Ovary (tissue), 9 donors: ENCODE data around the gene TNFRSF1A. TPM values are rescaled to one million over a fixed set of nuclear protein-coding genes. Genes with fewer than 3 reads are reported as not detected.
A peak's percentile ranks its signal among the peaks of the same experiment; 100 is the strongest.
"Not testable (repeated sequence)": the region's sequence is repeated elsewhere in the genome, so short reads cannot be mapped to it uniquely, and the experiment has no call there.

Source experiments
- DNase-seq, 5 donors: peaks; one replicate each; pipeline ENCODE4 v3.0.0-alpha.2; 2019 to 2020
- H3K27ac ChIP-seq, 2 donors: fragments of 200-600 bp; one replicate each; pipeline versions ENCODE4 v1.5.1 to v1.8.0; 2019 to 2022
- H3K27me3 ChIP-seq: fragments of 200-600 bp; one replicate; pipeline ENCODE4 v1.8.0; 2022
- H3K36me3 ChIP-seq: fragments of 200-600 bp; sonication (generic); one replicate; pipeline ENCODE4 v1.5.1; 2019
- H3K4me1 ChIP-seq: one replicate; pipeline ENCODE4 v1.8.1; 2013; ENCODE audit warnings: mild to moderate bottlenecking, moderate library complexity; ENCODE audit not compliant: insufficient read depth
- H3K4me3 ChIP-seq: fragments of 200-600 bp; sonication (generic); one replicate; pipeline ENCODE4 v1.5.1; 2017
- H3K9me3 ChIP-seq, 2 donors: fragments of 200-600 bp in 1 of 2; sonication (generic) in 1 of 2; one replicate each; pipeline versions ENCODE4 v1.5.1 to v1.8.1; 2013 to 2019; ENCODE audit warnings: mild to moderate bottlenecking in 1 of 2, moderate library complexity in 1 of 2
- EP300 ChIP-seq: sonication (generic); formaldehyde crosslinking; IDR thresholded peaks from one replicate; pipeline ENCODE4 v1.6.1; 2017; ENCODE audit warnings: antibody characterized with exemption
- POLR2A ChIP-seq: fragments of 450-650 bp; IDR thresholded peaks from one replicate; pipeline ENCODE4 v1.6.1; 2017; ENCODE audit warnings: antibody characterized with exemption, mild to moderate bottlenecking, moderate library complexity
- WGBS, 3 donors: extraction: QIAGEN DNeasy Blood & Tissue Kit in 1 of 3; methylation state at CpG; one replicate each; pipeline versions ENCODE4 v1.1.5 to v1.1.7; 2013 to 2017; 5-methylcytosine and 5-hydroxymethylcytosine counted together
- intact Hi-C, 4 donors: fragments of 100-400 bp; cut with DNase I; formaldehyde crosslinking; loops; one replicate each; pipeline versions ENCODE4 v1.11.0 to v1.15.1; 2022 to 2023
- polyA plus RNA-seq, 2 donors: library from polyadenylated mRNA; stranded (reverse); fragments of 200-250 nt in 1 of 2; fragments of 350-450 nt in 1 of 2; fragmentation: Illumina TruSeq in 1 of 2; extraction: RNeasy Lipid Tissue Mini Kit (QIAGEN cat#74804) in 1 of 2; gene quantifications; one replicate each; pipeline ENCODE4 v1.2.3, GENCODE V29; 2013 to 2014
- total RNA-seq, 7 donors: library from RNA; depleted of rRNA in 2 of 7; stranded (reverse); fragments of >200 nt in 2 of 7; fragmentation: NEBNext Ultra II Directional in 3 of 7; extraction: Animal tissue kit (Norgen Biotek cat#: 25700) in 3 of 7; gene quantifications; one replicate each; pipeline versions ENCODE4 v1.1.0 to v1.2.4, GENCODE V29; 2016 to 2023
- TF ChIP-seq, protein P1 (sequence below), 3 donors: fragments of 450-650 bp in 2 of 3; fragments of 200-600 bp in 1 of 3; IDR thresholded peaks; one replicate each; pipeline versions ENCODE4 v1.5.1 to v1.8.0; 2016 to 2022; ENCODE audit warnings: antibody characterized with exemption in 3 of 3, mild to moderate bottlenecking in 1 of 3
- donor health status: DM: no; HTN: no; CAD: no; lungs with moderate emphysema.
- donor health status: DM: no; HTN: no; CAD: no.
- donor health status: Bipolar disorder and iron deficiency.
- donor health status: DM: yes; HTN: yes; CAD: no.
- donor health status: DM: no; HTN: no; CAD: no.
- donor health status: DM: yes; HTN: yes; CAD: no.

TNFRSF1A gene
- total and polyA plus RNA-seq, 9 donors, result 92.8 to 274 (median 179) TPM

DNA sequence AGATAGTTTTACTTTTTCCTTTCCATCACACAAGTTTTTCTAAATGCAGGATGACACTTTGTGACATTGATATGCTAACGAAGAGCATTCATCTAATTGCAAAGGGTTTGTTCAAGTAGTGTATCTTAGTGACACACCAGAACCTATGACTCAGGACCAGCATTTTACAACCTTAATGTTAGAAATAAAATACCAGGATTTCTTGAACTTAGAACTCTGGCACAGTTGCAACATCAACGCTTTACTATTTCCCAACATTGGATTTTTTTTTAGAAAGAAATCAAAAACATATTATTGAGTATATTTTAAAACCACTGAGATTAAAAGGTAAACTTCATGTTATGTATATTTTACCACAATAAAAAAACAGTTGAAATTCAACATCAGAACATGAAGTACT is 49.3 kb downstream of the TNFRSF1A start:
- H3K27me3 ChIP-seq, result no peaks in the 10 kb centered on the region
- no peak for DNase-seq
- no peak for TF ChIP-seq EP300
- TF ChIP-seq, protein P1, sequence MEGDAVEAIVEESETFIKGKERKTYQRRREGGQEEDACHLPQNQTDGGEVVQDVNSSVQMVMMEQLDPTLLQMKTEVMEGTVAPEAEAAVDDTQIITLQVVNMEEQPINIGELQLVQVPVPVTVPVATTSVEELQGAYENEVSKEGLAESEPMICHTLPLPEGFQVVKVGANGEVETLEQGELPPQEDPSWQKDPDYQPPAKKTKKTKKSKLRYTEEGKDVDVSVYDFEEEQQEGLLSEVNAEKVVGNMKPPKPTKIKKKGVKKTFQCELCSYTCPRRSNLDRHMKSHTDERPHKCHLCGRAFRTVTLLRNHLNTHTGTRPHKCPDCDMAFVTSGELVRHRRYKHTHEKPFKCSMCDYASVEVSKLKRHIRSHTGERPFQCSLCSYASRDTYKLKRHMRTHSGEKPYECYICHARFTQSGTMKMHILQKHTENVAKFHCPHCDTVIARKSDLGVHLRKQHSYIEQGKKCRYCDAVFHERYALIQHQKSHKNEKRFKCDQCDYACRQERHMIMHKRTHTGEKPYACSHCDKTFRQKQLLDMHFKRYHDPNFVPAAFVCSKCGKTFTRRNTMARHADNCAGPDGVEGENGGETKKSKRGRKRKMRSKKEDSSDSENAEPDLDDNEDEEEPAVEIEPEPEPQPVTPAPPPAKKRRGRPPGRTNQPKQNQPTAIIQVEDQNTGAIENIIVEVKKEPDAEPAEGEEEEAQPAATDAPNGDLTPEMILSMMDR (IDR thresholded peaks at IDR 0.05), result no peak
- TF ChIP-seq POLR2A, result no peak
- H3K4me3 ChIP-seq, result no peak overlapping the region
- H3K9me3 ChIP-seq, result no peaks in the 10 kb centered on the region
- intact Hi-C loops, result no loop called here
- no peaks in the 10 kb centered on the region for H3K36me3 ChIP-seq
- H3K27ac ChIP-seq, result no peak overlapping the region
- WGBS, 3 donors, result 21 to 36% (median 25%) methylated on average over 2 of the region's 2 CpGs
- H3K4me1 ChIP-seq, result no peaks in the 10 kb centered on the region

DNA sequence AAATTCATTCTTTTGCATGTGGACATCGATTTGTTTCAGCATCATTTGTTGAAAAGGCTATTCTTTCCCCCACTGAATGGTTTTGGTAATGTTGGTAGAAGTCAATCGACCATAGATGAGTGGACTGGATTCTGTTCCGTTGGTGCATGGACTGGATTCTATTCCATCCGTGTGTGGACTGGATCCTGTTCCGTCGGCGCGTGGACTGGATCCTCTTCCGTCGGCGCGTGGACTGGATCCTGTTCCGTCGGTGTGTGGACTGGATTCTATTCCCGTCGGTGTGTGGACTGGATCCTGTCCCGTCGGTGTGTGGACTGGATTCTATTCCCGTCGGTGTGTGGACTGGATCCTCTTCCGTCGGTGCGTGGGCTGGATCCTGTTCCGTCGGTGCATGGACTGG is 52.0 kb downstream of the TNFRSF1A start:
- not testable (repeated sequence) for DNase-seq, H3K4me1 ChIP-seq, H3K9me3 ChIP-seq, H3K27ac ChIP-seq, H3K4me3 ChIP-seq, H3K36me3 ChIP-seq, H3K27me3 ChIP-seq
- intact Hi-C loops, result loop anchor here in 2 of 4 donors (5.0 to 10.0 kb wide), 3 partner anchors 223 to 295 kb away; no protein-coding TSS in a partner anchor
- WGBS, 3 donors, result 94 to 97% (median 96%) methylated on average over 14 to 19 of the region's 25 CpGs

DNA sequence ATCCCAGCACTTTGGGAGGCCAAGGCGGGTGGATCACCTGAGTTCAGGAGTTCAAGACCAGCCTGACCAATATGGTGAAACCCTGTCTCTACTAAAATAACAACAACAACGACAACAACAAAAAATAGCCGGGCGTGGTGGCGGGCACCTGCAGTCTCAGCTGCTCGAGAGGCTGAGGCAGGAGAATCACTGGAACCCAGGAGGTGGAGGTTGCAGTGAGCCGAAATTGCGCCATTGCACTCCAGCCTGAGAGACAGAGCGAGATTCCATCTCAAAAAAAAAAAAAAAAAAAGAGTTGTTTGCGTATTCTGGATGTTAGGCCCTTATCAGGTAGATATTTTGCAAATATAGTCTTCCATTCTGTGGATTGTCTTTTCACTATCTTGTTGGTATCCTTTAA is 52.8 kb downstream of the TNFRSF1A start:
- not testable (repeated sequence) for H3K36me3 ChIP-seq, H3K4me3 ChIP-seq, H3K9me3 ChIP-seq, H3K4me1 ChIP-seq, DNase-seq, H3K27ac ChIP-seq, H3K27me3 ChIP-seq
- 94 to 97% (median 95%) methylated on average over 10 of the region's 10 CpGs for WGBS, 3 donors
- intact Hi-C loops, result loop anchor here in 2 of 4 donors (5.0 to 10.0 kb wide), 3 partner anchors 222 to 294 kb away; no protein-coding TSS in a partner anchor

DNA sequence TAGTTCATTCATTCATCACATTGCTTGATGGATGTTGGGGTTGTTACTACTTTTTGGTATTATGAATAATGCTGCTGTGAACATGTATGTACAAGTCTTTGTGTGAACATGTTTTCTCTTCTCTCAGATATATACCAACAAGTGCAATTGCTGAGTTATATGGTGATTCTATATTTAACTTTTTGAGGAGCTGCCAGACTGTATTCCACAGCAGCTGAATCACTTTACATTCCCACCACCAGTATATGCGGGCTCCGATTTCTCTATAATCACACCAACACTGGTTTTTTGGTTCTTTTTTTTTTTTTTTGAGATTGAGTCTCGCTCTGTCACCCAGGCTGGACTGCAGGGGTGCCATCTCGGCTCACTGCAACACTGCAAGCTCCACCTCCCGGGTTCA is 53.6 kb downstream of the TNFRSF1A start:
- no peaks in the 10 kb centered on the region for H3K9me3 ChIP-seq
- TF ChIP-seq, protein P1 (IDR thresholded peaks at IDR 0.05), result no peak
- no peak for TF ChIP-seq EP300
- no peak for TF ChIP-seq POLR2A
- DNase-seq, result no peak
- intact Hi-C loops, result loop anchor here in 2 of 4 donors (5.0 to 10.0 kb wide), 3 partner anchors 221 to 293 kb away; no protein-coding TSS in a partner anchor
- no peaks in the 10 kb centered on the region for H3K4me1 ChIP-seq
- no peaks in the 10 kb centered on the region for H3K36me3 ChIP-seq
- H3K4me3 ChIP-seq, result no peak overlapping the region
- WGBS, 3 donors, result 78 to 85% (median 83%) methylated on average over 5 of the region's 5 CpGs
- H3K27me3 ChIP-seq, result no peaks in the 10 kb centered on the region
- no peak overlapping the region for H3K27ac ChIP-seq

DNA sequence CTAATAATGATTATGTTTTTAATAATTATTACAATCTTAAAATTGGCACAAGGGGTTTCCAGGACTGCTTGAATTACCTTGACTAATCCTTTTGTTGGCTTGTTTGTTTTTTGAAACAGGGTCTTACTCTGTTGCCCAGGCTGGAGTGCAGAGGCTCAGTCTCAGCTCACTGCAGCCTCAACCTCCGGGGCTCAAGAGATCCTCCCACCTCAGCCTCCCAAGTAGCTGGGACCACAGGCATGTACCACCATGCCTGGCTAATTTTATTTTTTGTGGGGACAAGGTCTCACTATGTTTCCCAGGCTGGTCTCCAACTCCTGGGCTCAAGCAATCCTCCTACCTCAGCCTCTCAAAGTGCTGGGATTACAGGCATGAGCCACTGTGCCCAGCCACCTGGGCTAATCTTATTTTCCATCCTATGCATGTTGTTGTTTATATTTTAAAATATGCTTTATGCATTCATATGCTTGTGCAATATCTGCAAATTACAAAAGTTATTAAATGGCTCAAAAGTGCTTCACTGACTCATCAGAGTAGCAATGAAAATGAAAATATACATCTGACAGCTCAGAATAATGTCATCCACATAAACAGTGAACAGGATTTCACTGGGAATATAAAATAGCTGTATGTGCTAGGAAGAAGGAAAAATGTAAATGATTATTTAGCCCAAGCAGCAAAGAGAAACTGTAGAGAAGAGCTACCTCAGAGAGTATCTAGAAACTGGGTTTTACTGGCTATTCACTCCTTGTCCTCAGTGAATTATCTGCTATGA is 56.2 kb downstream of the TNFRSF1A start:
- Histone ChIP-seq H3K27me3 (no peaks in the 10 kb centered on the region), H3K4me3 (no peak overlapping the region), H3K9me3 (no peaks in the 10 kb centered on the region), H3K27ac (no peak overlapping the region), H3K4me1 (no peaks in the 10 kb centered on the region), H3K36me3 (no peaks in the 10 kb centered on the region)
- DNase-seq, result no peak
- 17 to 35% (median 31%) methylated on average over 1 of the region's 1 CpG for whole genome bisulfite sequencing, 3 donors
- no peak for TF ChIP-seq EP300
- intact Hi-C loops, result loop anchor here in 3 of 4 donors (2.0 to 10.0 kb wide), 4 partner anchors 91 to 291 kb away; no protein-coding TSS in a partner anchor

DNA sequence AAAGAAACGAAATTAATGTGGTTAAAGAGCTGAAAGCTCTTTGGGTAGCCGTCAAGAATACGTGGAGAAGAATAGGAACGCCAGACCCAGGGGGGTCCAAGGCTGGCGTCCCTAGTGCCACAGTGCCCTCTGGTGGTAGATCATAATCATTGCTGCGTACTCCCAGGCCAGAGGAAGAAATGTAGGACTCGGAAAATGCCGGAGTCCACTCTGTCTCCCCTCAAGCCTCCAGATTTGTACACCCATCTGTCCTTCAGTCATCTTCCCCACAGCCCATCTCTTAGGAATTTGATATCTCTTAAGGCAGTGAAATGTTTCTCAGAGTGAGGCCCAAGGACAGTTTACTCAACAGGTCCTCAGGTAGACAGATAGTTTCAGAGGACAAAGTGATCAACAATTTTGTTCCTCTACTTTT is 56.8 kb downstream of the TNFRSF1A start:
- Histone ChIP-seq H3K9me3 (no peaks in the 10 kb centered on the region), H3K4me1 (peaks cover under 1% of the 10 kb centered on the region), H3K36me3 (no peaks in the 10 kb centered on the region), H3K27ac (no peak overlapping the region), H3K27me3 (no peaks in the 10 kb centered on the region), H3K4me3 (no peak overlapping the region)
- intact Hi-C loops, result loop anchor here in 3 of 4 donors (2.0 to 10.0 kb wide), 4 partner anchors 90 to 290 kb away; no protein-coding TSS in a partner anchor
- WGBS, 3 donors, result 2 to 4% (median 3%) methylated on average over 8 of the region's 8 CpGs
- DNase-seq, result peak; percentile 52 to 72 (median 69)
- TF ChIP-seq, protein P1 (IDR thresholded peaks at IDR 0.05), result peak; percentile 84 to 89 (median 85)
- no peak for TF ChIP-seq POLR2A
- no peak for TF ChIP-seq EP300
